HepG2 (cell line): Measurements from ENCODE around the gene TPX2.

Source experiments
- CHD2 ChIP-seq: IDR thresholded peaks from 2 replicates; pipeline ENCODE4 v1.6.1; 2011; ENCODE audit warnings: low read depth, low read length, improper control_type of control experiment
- EED ChIP-seq: sonication (generic); formaldehyde crosslinking; IDR thresholded peaks from 2 replicates; pipeline ENCODE4 v1.5.0; 2020; ENCODE audit warnings: mild to moderate bottlenecking, missing genetic modification reagents
- KDM1A ChIP-seq: IDR thresholded peaks from 2 replicates; pipeline ENCODE4 v1.6.1; 2016; ENCODE audit warnings: missing compliant biosample characterization
- POLR2A ChIP-seq, 2 experiments: IDR thresholded peaks; 2 replicates each; pipeline ENCODE4 v1.6.1; 2011; ENCODE audit warnings: low read depth in 2 of 2, low read length in 2 of 2, mild to moderate bottlenecking in 1 of 2, moderate library complexity in 1 of 2; ENCODE audit not compliant: insufficient read depth in 1 of 2
- SIN3A ChIP-seq: IDR thresholded peaks from 2 replicates; pipeline ENCODE4 v1.6.1; 2011; ENCODE audit warnings: low read depth, mild to moderate bottlenecking, control low read depth, low read length, borderline replicate concordance
- SSRP1 ChIP-seq: IDR thresholded peaks from 2 replicates; pipeline ENCODE4 v1.6.1; 2016; ENCODE audit warnings: control low read depth
- ZNF205 ChIP-seq: IDR thresholded peaks from 2 replicates; pipeline ENCODE4 v1.6.1; 2018; ENCODE audit warnings: missing biosample characterization, missing genetic modification reagents
- ZNF232 ChIP-seq: sonication (generic); formaldehyde crosslinking; IDR thresholded peaks from 2 replicates; pipeline ENCODE4 v1.4.0; 2020; ENCODE audit warnings: missing genetic modification reagents, borderline replicate concordance
- ZNF3 ChIP-seq: IDR thresholded peaks from 2 replicates; pipeline ENCODE4 v1.7.0; 2017; ENCODE audit warnings: inconsistent platforms
- ZNF446 ChIP-seq: sonication (generic); formaldehyde crosslinking; IDR thresholded peaks from 2 replicates; pipeline ENCODE4 v1.5.0; 2020; ENCODE audit warnings: mild to moderate bottlenecking, missing genetic modification reagents
- ZNF788 ChIP-seq: sonication (generic); formaldehyde crosslinking; IDR thresholded peaks from 2 replicates; pipeline ENCODE4 v1.5.0; 2020; ENCODE audit warnings: mild to moderate bottlenecking, missing genetic modification reagents, borderline replicate concordance
- TF ChIP-seq, protein P1 (sequence below): sonication (generic); formaldehyde crosslinking; IDR thresholded peaks from 2 replicates; pipeline ENCODE4 v1.5.0; 2020; ENCODE audit warnings: mild to moderate bottlenecking, missing genetic modification reagents, moderate library complexity
- TF ChIP-seq, protein P2 (sequence below): sonication (generic); formaldehyde crosslinking; IDR thresholded peaks from 2 replicates; pipeline ENCODE4 v1.4.0; 2020; ENCODE audit warnings: low read depth, missing genetic modification reagents
- TF ChIP-seq, protein P3 (sequence below): IDR thresholded peaks from 2 replicates; pipeline ENCODE4 v1.6.1; 2016; ENCODE audit warnings: missing compliant biosample characterization, missing genetic modification reagents, borderline replicate concordance

DNA sequence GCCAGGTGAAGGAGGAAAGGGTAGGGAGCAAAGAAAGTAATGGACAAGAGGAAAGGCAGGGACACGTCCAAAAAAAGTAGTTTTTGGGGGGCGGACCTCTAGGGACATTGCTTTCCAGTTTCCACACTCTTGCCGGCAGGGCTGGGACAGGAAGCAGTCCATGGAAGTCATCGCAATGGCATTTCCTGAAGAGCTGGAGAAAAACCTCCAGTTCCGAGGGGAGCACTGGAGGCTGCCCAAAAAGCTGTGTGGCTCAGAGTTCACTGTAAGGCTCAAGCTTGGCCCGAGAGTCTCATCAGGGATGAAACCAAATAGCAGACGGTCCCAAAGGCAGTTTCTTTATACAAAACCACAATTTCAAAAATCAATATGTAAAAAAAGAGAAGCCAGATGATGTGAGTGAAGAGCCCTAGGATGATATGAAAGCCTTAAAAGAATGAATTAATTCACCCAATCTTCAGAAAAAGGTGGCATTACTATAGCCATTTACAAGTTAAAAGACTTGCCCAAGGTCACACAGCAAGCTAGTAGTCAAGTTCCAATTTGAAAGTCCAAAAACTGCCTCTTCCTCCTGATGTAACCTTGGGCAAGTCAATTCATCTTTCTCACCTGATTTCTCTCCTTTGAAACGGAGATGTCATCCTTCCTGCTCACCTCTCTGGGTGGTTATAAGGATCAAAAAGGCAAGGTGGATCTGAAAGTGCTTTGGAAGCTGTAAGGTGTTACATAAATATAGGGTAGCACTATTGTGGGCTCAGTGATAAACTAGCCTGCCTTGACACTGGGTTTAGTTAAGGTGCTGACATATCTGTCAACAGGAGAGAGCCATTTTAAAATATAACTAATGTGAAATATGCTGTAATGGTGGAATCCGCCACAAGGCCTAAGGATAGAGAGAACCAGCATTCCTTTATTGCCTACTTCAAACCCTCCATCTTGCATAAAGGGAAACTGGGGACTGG lies 25.5 kb upstream of the TPX2 start:
- TF ChIP-seq ZNF3 (CRISPR knock-in tag): no peak
- TF ChIP-seq, protein P1, sequence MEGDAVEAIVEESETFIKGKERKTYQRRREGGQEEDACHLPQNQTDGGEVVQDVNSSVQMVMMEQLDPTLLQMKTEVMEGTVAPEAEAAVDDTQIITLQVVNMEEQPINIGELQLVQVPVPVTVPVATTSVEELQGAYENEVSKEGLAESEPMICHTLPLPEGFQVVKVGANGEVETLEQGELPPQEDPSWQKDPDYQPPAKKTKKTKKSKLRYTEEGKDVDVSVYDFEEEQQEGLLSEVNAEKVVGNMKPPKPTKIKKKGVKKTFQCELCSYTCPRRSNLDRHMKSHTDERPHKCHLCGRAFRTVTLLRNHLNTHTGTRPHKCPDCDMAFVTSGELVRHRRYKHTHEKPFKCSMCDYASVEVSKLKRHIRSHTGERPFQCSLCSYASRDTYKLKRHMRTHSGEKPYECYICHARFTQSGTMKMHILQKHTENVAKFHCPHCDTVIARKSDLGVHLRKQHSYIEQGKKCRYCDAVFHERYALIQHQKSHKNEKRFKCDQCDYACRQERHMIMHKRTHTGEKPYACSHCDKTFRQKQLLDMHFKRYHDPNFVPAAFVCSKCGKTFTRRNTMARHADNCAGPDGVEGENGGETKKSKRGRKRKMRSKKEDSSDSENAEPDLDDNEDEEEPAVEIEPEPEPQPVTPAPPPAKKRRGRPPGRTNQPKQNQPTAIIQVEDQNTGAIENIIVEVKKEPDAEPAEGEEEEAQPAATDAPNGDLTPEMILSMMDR: no peak
- TF ChIP-seq EED (CRISPR knock-in tag): no peak
- TF ChIP-seq CHD2: no peak
- peak in 1 of 2 experiments; percentile 53; a peak in 2 of 4 replicates for TF ChIP-seq POLR2A (IDR thresholded peaks at IDR 0.05; ENCODE audit: insufficient read depth in 1 of 2, low read depth in 2 of 2, low read length in 2 of 2)
- no peak for TF ChIP-seq KDM1A (CRISPR knock-in tag)
- TF ChIP-seq, protein P2, sequence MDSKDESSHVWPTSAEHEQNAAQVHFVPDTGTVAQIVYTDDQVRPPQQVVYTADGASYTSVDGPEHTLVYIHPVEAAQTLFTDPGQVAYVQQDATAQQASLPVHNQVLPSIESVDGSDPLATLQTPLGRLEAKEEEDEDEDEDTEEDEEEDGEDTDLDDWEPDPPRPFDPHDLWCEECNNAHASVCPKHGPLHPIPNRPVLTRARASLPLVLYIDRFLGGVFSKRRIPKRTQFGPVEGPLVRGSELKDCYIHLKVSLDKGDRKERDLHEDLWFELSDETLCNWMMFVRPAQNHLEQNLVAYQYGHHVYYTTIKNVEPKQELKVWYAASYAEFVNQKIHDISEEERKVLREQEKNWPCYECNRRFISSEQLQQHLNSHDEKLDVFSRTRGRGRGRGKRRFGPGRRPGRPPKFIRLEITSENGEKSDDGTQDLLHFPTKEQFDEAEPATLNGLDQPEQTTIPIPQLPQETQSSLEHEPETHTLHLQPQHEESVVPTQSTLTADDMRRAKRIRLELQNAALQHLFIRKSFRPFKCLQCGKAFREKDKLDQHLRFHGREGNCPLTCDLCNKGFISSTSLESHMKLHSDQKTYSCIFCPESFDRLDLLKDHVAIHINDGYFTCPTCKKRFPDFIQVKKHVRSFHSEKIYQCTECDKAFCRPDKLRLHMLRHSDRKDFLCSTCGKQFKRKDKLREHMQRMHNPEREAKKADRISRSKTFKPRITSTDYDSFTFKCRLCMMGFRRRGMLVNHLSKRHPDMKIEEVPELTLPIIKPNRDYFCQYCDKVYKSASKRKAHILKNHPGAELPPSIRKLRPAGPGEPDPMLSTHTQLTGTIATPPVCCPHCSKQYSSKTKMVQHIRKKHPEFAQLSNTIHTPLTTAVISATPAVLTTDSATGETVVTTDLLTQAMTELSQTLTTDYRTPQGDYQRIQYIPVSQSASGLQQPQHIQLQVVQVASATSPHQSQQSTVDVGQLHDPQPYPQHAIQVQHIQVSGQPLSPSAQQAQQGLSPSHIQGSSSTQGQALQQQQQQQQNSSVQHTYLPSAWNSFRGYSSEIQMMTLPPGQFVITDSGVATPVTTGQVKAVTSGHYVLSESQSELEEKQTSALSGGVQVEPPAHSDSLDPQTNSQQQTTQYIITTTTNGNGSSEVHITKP: peak; percentile 49; the same call in 1 of the 2 replicates
- TF ChIP-seq ZNF788: peak; percentile 40; the same call in 1 of the 2 replicates
- no peak for TF ChIP-seq ZNF232
- TF ChIP-seq ZNF205: no peak; the same call in 1 of the 2 replicates
- no peak for TF ChIP-seq ZNF446 (CRISPR knock-in tag)
- TF ChIP-seq, protein P3, sequence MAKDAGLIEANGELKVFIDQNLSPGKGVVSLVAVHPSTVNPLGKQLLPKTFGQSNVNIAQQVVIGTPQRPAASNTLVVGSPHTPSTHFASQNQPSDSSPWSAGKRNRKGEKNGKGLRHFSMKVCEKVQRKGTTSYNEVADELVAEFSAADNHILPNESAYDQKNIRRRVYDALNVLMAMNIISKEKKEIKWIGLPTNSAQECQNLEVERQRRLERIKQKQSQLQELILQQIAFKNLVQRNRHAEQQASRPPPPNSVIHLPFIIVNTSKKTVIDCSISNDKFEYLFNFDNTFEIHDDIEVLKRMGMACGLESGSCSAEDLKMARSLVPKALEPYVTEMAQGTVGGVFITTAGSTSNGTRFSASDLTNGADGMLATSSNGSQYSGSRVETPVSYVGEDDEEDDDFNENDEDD (CRISPR knock-in tag): no peak
- no peak for TF ChIP-seq SIN3A
- TF ChIP-seq SSRP1 (CRISPR knock-in tag): no peak; the same call in none of the 2 replicates
